Left ventricle myocardium inferior (tissue), 1 donor: ENCODE data around the gene PLXNA4. TPM values are rescaled to one million over a fixed set of nuclear protein-coding genes. Genes with fewer than 3 reads are reported as not detected.

ENCODE experiments used
- DNase-seq: peaks from one replicate; pipeline ENCODE4 v3.0.0-alpha.2; 2020
- H3K27ac ChIP-seq: fragments of 200-600 bp; replicated peaks from 2 replicates; pipeline ENCODE4 v1.8.0; 2021
- H3K27me3 ChIP-seq: fragments of 200-600 bp; 2 replicates; pipeline ENCODE4 v1.8.0; 2021; ENCODE audit warnings: low read depth
- H3K36me3 ChIP-seq: fragments of 200-600 bp; 2 replicates; pipeline ENCODE4 v1.8.0; 2021
- H3K4me1 ChIP-seq: fragments of 200-600 bp; 2 replicates; pipeline ENCODE4 v1.8.0; 2021
- H3K4me3 ChIP-seq: fragments of 200-600 bp; 2 replicates; pipeline ENCODE4 v1.8.0; 2021; ENCODE audit warnings: mild to moderate bottlenecking, moderate library complexity
- H3K9me3 ChIP-seq: fragments of 200-600 bp; replicated peaks from 2 replicates; pipeline ENCODE4 v1.8.0; 2021
- CTCF ChIP-seq: fragments of 200-600 bp; IDR thresholded peaks from 2 replicates; pipeline ENCODE4 v1.8.0; 2021; ENCODE audit warnings: antibody characterized with exemption, mild to moderate bottlenecking, borderline replicate concordance
- intact Hi-C: fragments of 100-400 bp; cut with micrococcal nuclease; formaldehyde crosslinking; loops from one replicate; pipeline ENCODE4 v1.11.0; 2022
- total RNA-seq: library from RNA; stranded (reverse); fragmentation: NEBNext Ultra II Directional; extraction: Animal tissue kit (Norgen Biotek cat#: 25700); gene quantifications from one replicate; pipeline ENCODE4 v1.2.1, GENCODE V29; 2021
- donor health status: DM: no; HTN: yes; CAD: no; lungs with severe emphysema.

PLXNA4 gene
- total RNA-seq, 1 donor from 2014 or later = 18.1 TPM

- peaks cover 65% of the 10 kb centered on the region for H3K4me1 ChIP-seq
- no peak for DNase-seq
- no peaks in the 10 kb centered on the region for H3K9me3 ChIP-seq
- H3K27ac ChIP-seq = peak overlapping the region; percentile 83
- no peaks in the 10 kb centered on the region for H3K36me3 ChIP-seq
- TF ChIP-seq CTCF = no peak
- H3K4me3 ChIP-seq = peak overlapping the region; percentile 35
- no peaks in the 10 kb centered on the region for H3K27me3 ChIP-seq
- intact Hi-C loops = no loop called here
These were observed 174.2 kb downstream of the PLXNA4 start for GRCh38 chr7:132402096-132402495.

- H3K9me3 ChIP-seq = no peaks in the 10 kb centered on the region
- intact Hi-C loops = no loop called here
- TF ChIP-seq CTCF = no peak
- peak overlapping the region; percentile 83 for H3K27ac ChIP-seq
- H3K4me1 ChIP-seq = peaks cover 79% of the 10 kb centered on the region
- no peaks in the 10 kb centered on the region for H3K27me3 ChIP-seq
- no peak for DNase-seq
- H3K36me3 ChIP-seq = no peaks in the 10 kb centered on the region
- no peak overlapping the region for H3K4me3 ChIP-seq
These were observed 175.6 kb downstream of the PLXNA4 start for GRCh38 chr7:132400561-132401142.

- Histone ChIP-seq H3K4me3 (no peak overlapping the region), H3K27ac (no peak overlapping the region), H3K36me3 (no peaks in the 10 kb centered on the region), H3K9me3 (no peaks in the 10 kb centered on the region), H3K27me3 (no peaks in the 10 kb centered on the region), H3K4me1 (peaks cover 92% of the 10 kb centered on the region)
- TF ChIP-seq CTCF = no peak
- DNase-seq = no peak
- intact Hi-C loops = no loop called here
These were observed 176.9 kb downstream of the PLXNA4 start for GRCh38 chr7:132399367-132399766.

- Histone ChIP-seq H3K27me3 (no peaks in the 10 kb centered on the region), H3K4me1 (peaks cover 95% of the 10 kb centered on the region), H3K27ac (no peak overlapping the region), H3K36me3 (no peaks in the 10 kb centered on the region), H3K4me3 (no peak overlapping the region), H3K9me3 (no peaks in the 10 kb centered on the region)
- TF ChIP-seq CTCF = no peak
- intact Hi-C loops = no loop called here
- DNase-seq = no peak
These were observed 177.9 kb downstream of the PLXNA4 start for GRCh38 chr7:132398253-132398925.

GRCh38 chr7:132397070-132397469 lies 179.2 kb downstream of the PLXNA4 start:
- peaks cover 84% of the 10 kb centered on the region for H3K4me1 ChIP-seq
- no peak overlapping the region for H3K27ac ChIP-seq
- no peaks in the 10 kb centered on the region for H3K36me3 ChIP-seq
- DNase-seq = no peak
- intact Hi-C loops = no loop called here
- no peak overlapping the region for H3K4me3 ChIP-seq
- H3K27me3 ChIP-seq = no peaks in the 10 kb centered on the region
- H3K9me3 ChIP-seq = no peaks in the 10 kb centered on the region
- TF ChIP-seq CTCF = no peak
